Activated naive CD8-positive, alpha-beta T cell (primary cell): Measurements from ENCODE around the gene TRMT10C.

Experiments used
- H3K27ac Mint-ChIP-seq: one replicate; pipeline ENCODE4 v1.8.0; 2021; ENCODE audit warnings: mixed read lengths
- H3K27me3 Mint-ChIP-seq: one replicate; pipeline ENCODE4 v1.8.0; 2021; ENCODE audit warnings: mixed read lengths
- H3K36me3 Mint-ChIP-seq: one replicate; pipeline ENCODE4 v1.8.0; 2021; ENCODE audit warnings: mixed read lengths
- H3K4me1 Mint-ChIP-seq: one replicate; pipeline ENCODE4 v1.8.0; 2021; ENCODE audit warnings: low read depth, mixed read lengths
- H3K4me3 Mint-ChIP-seq: one replicate; pipeline ENCODE4 v1.8.0; 2021; ENCODE audit warnings: mild to moderate bottlenecking, mixed read lengths
- H3K9me3 Mint-ChIP-seq: one replicate; pipeline ENCODE4 v1.8.0; 2021; ENCODE audit warnings: low read depth, mixed read lengths

Gene TRMT10C

GRCh38 chr3:101561630-101562328 is at the start of gene TRMT10C:
TRMT10C (plus strand) TSS chr3:101561868; CDS start chr3:101564782, 2,914 bp downstream.
- Mint-ChIP-seq H3K27ac (peak within 1 kb of the TSS; percentile 99), H3K4me3 (peak within 1 kb of the TSS; percentile 99), H3K4me1 (peaks cover 46% of the 10 kb centered on the region), H3K27me3 (no peaks in the 10 kb centered on the region), H3K9me3 (no peaks in the 10 kb centered on the region), H3K36me3 (peaks cover 20% of the 10 kb centered on the region)

- peaks cover 52% of the 10 kb centered on the region for H3K4me1 Mint-ChIP-seq
- H3K4me3 Mint-ChIP-seq = peak overlapping the region; percentile 100
- no peaks in the 10 kb centered on the region for H3K27me3 Mint-ChIP-seq
- H3K27ac Mint-ChIP-seq = peak overlapping the region; percentile 99
- no peaks in the 10 kb centered on the region for H3K9me3 Mint-ChIP-seq
- peaks cover 5% of the 10 kb centered on the region for H3K36me3 Mint-ChIP-seq
These were observed 49.3 kb upstream of the TRMT10C start for GRCh38 chr3:101512396-101512645.

GRCh38 chr3:101512646-101513418 is 48.8 kb upstream of the TRMT10C start, which contains the start of gene SENP7:
SENP7 (minus strand) TSS chr3:101513212; CDS start chr3:101513130, 82 bp downstream.
- H3K9me3 Mint-ChIP-seq = no peaks in the 10 kb centered on the region
- peaks cover 56% of the 10 kb centered on the region for H3K4me1 Mint-ChIP-seq
- peak within 1 kb of the TSS; percentile 100 for H3K4me3 Mint-ChIP-seq
- H3K36me3 Mint-ChIP-seq = peaks cover 5% of the 10 kb centered on the region
- peak within 1 kb of the TSS; percentile 99 for H3K27ac Mint-ChIP-seq
- no peaks in the 10 kb centered on the region for H3K27me3 Mint-ChIP-seq

- Mint-ChIP-seq H3K36me3 (peaks cover 2% of the 10 kb centered on the region), H3K27ac (peak overlapping the region; percentile 99), H3K9me3 (no peaks in the 10 kb centered on the region), H3K27me3 (no peaks in the 10 kb centered on the region), H3K4me1 (peaks cover 59% of the 10 kb centered on the region), H3K4me3 (peak overlapping the region; percentile 100)
These were observed 48.2 kb upstream of the TRMT10C start for GRCh38 chr3:101513419-101513986.

- Mint-ChIP-seq H3K27me3 (no peaks in the 10 kb centered on the region), H3K9me3 (no peaks in the 10 kb centered on the region), H3K4me1 (peaks cover 63% of the 10 kb centered on the region), H3K27ac (peak overlapping the region; percentile 94), H3K36me3 (peaks cover 4% of the 10 kb centered on the region), H3K4me3 (peak overlapping the region; percentile 72)
These were observed 43.2 kb upstream of the TRMT10C start for GRCh38 chr3:101518421-101518871.

GRCh38 chr3:101519685-101520365 is 41.8 kb upstream of the TRMT10C start:
- H3K4me3 Mint-ChIP-seq = peak overlapping the region; percentile 21
- peaks cover 4% of the 10 kb centered on the region for H3K36me3 Mint-ChIP-seq
- H3K9me3 Mint-ChIP-seq = no peaks in the 10 kb centered on the region
- H3K27ac Mint-ChIP-seq = peak overlapping the region; percentile 94
- peaks cover 56% of the 10 kb centered on the region for H3K4me1 Mint-ChIP-seq
- no peaks in the 10 kb centered on the region for H3K27me3 Mint-ChIP-seq

- Mint-ChIP-seq H3K36me3 (peaks cover 8% of the 10 kb centered on the region), H3K4me3 (peak overlapping the region; percentile 56), H3K9me3 (no peaks in the 10 kb centered on the region), H3K27me3 (no peaks in the 10 kb centered on the region), H3K4me1 (peaks cover 56% of the 10 kb centered on the region), H3K27ac (peak overlapping the region; percentile 94)
These were observed 40.4 kb upstream of the TRMT10C start for GRCh38 chr3:101521211-101521701.

GRCh38 chr3:101527441-101527840 is 34.2 kb upstream of the TRMT10C start:
- Mint-ChIP-seq H3K4me1 (peaks cover 39% of the 10 kb centered on the region), H3K9me3 (no peaks in the 10 kb centered on the region), H3K36me3 (peaks cover 8% of the 10 kb centered on the region), H3K4me3 (no peak overlapping the region), H3K27ac (no peak overlapping the region), H3K27me3 (no peaks in the 10 kb centered on the region)

GRCh38 chr3:101527906-101528305 is 33.8 kb upstream of the TRMT10C start:
- H3K9me3 Mint-ChIP-seq = no peaks in the 10 kb centered on the region
- H3K27me3 Mint-ChIP-seq = no peaks in the 10 kb centered on the region
- no peak overlapping the region for H3K27ac Mint-ChIP-seq
- H3K36me3 Mint-ChIP-seq = peaks cover 8% of the 10 kb centered on the region
- H3K4me3 Mint-ChIP-seq = no peak overlapping the region
- H3K4me1 Mint-ChIP-seq = peaks cover 38% of the 10 kb centered on the region

- H3K27ac Mint-ChIP-seq = peak overlapping the region; percentile 78
- no peaks in the 10 kb centered on the region for H3K9me3 Mint-ChIP-seq
- peaks cover 5% of the 10 kb centered on the region for H3K36me3 Mint-ChIP-seq
- no peaks in the 10 kb centered on the region for H3K27me3 Mint-ChIP-seq
- H3K4me3 Mint-ChIP-seq = peak overlapping the region; percentile 5
- peaks cover 42% of the 10 kb centered on the region for H3K4me1 Mint-ChIP-seq
These were observed 31.6 kb upstream of the TRMT10C start for GRCh38 chr3:101529816-101530685.

- H3K27ac Mint-ChIP-seq = peak overlapping the region; percentile 78
- H3K9me3 Mint-ChIP-seq = no peaks in the 10 kb centered on the region
- no peaks in the 10 kb centered on the region for H3K27me3 Mint-ChIP-seq
- peaks cover 42% of the 10 kb centered on the region for H3K4me1 Mint-ChIP-seq
- peaks cover 4% of the 10 kb centered on the region for H3K36me3 Mint-ChIP-seq
- H3K4me3 Mint-ChIP-seq = peak overlapping the region; percentile 11
These were observed 31.0 kb upstream of the TRMT10C start for GRCh38 chr3:101530686-101531047.

- peak overlapping the region; percentile 59 for H3K4me3 Mint-ChIP-seq
These were observed 30.1 kb upstream of the TRMT10C start for GRCh38 chr3:101531473-101532086.

GRCh38 chr3:101532783-101533602 is 28.7 kb upstream of the TRMT10C start:
- H3K36me3 Mint-ChIP-seq = peaks cover 4% of the 10 kb centered on the region

More at GRCh38 chr3:101531473-101532086, 30.1 kb upstream of the TRMT10C start:
- H3K36me3 Mint-ChIP-seq = peaks cover 4% of the 10 kb centered on the region
- peaks cover 42% of the 10 kb centered on the region for H3K4me1 Mint-ChIP-seq
- no peaks in the 10 kb centered on the region for H3K9me3 Mint-ChIP-seq
- peak overlapping the region; percentile 78 for H3K27ac Mint-ChIP-seq
- H3K27me3 Mint-ChIP-seq = no peaks in the 10 kb centered on the region

More at GRCh38 chr3:101532783-101533602, 28.7 kb upstream of the TRMT10C start:
- H3K27ac Mint-ChIP-seq = no peak overlapping the region
- peaks cover 41% of the 10 kb centered on the region for H3K4me1 Mint-ChIP-seq
- H3K4me3 Mint-ChIP-seq = no peak overlapping the region
- no peaks in the 10 kb centered on the region for H3K9me3 Mint-ChIP-seq
- no peaks in the 10 kb centered on the region for H3K27me3 Mint-ChIP-seq
